Stimulated activated CD8-positive, alpha-beta memory T cell treated with anti-CD3 and anti-CD28 coated beads, Interleukin-2, amount 100 ng/mL, for 1 hour (primary cell): ENCODE data around the gene LRRC36.

Experiments
- DNase-seq, 2 donors: peaks; one replicate each; pipeline ENCODE4 v3.0.0-alpha.2; 2020; ENCODE audit warnings: low read depth in 2 of 2

The LRRC36 gene

GRCh38 chr16:67391424-67392300 is 65.0 kb downstream of the LRRC36 start:
- DNase-seq: no peak

- DNase-seq: no peak
These were observed 65.9 kb downstream of the LRRC36 start for GRCh38 chr16:67392301-67393059.

- DNase-seq: peak in 1 of 2 donors; percentile 10
These were observed 66.6 kb downstream of the LRRC36 start, which contains the start of gene TPPP3 for GRCh38 chr16:67393111-67393787. Gene TPPP3, minus strand, starts transcription at chr16:67393498. Its CDS starts 2,387 bp downstream, at chr16:67391111.

GRCh38 chr16:67393788-67394154 is 67.2 kb downstream of the LRRC36 start:
- DNase-seq: no peak

- no peak for DNase-seq
These were observed 67.8 kb downstream of the LRRC36 start for GRCh38 chr16:67394155-67395104.

GRCh38 chr16:67395105-67395457 is 68.5 kb downstream of the LRRC36 start:
- no peak for DNase-seq

- DNase-seq: no peak
These were observed 69.0 kb downstream of the LRRC36 start for GRCh38 chr16:67395458-67396158.

- no peak for DNase-seq
These were observed 69.8 kb downstream of the LRRC36 start for GRCh38 chr16:67396159-67397035.

- DNase-seq: no peak
These were observed 70.6 kb downstream of the LRRC36 start for GRCh38 chr16:67397036-67397801.

GRCh38 chr16:67397812-67398545 is 71.4 kb downstream of the LRRC36 start:
- DNase-seq: no peak

GRCh38 chr16:67398546-67399217 is 72.1 kb downstream of the LRRC36 start:
- no peak for DNase-seq

GRCh38 chr16:67399218-67399733 is 72.7 kb downstream of the LRRC36 start:
- DNase-seq: no peak

GRCh38 chr16:67399749-67400704 is 73.4 kb downstream of the LRRC36 start:
- no peak for DNase-seq

- no peak for DNase-seq
These were observed 74.3 kb downstream of the LRRC36 start for GRCh38 chr16:67400901-67401300.

GRCh38 chr16:67403976-67404555 is 77.5 kb downstream of the LRRC36 start:
- DNase-seq: no peak

- no peak for DNase-seq
These were observed 78.2 kb downstream of the LRRC36 start for GRCh38 chr16:67404740-67405226.
